GM08714 (cell line): ENCODE results near the gene NLRP3.

Experiments
- H3K4me3 ChIP-seq: fragments of 200-500 bp; sonication (Bioruptor generic); 2 replicates; pipeline ENCODE4 v1.5.1; 2014; ENCODE audit warnings: mild to moderate bottlenecking, low read length, inconsistent platforms
- ZNF274 ChIP-seq: IDR thresholded peaks from 2 replicates; pipeline ENCODE4 v1.6.1; 2012; ENCODE audit warnings: mild to moderate bottlenecking, low read depth, low read length

NLRP3 gene

GRCh38 chr1:247407180-247407616 lies 8.8 kb upstream of the NLRP3 start:
- H3K4me3 ChIP-seq = no peak overlapping the region
- TF ChIP-seq ZNF274 = no peak

DNA sequence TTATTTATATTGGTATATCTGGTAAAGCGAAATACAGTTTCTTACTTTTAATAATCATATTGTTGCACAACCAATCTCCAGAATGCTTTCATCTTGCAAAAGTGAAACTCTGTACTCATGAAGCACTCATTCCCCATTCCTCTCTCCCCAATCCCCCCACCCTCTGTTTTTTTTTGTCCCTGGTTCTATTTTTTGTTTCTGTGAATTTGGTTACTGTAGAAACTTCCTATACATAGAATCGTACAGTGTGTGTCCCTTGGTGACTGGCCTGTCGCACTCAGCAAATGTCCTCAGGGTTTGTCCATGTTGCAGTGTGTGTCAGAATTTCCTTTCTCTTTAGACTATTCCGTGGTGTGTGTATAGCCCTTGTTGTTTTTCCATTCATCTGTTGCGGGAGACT lies 7.9 kb upstream of the NLRP3 start:
- no peak overlapping the region for H3K4me3 ChIP-seq
- TF ChIP-seq ZNF274 = no peak

- TF ChIP-seq ZNF274 = no peak
- H3K4me3 ChIP-seq = no peak overlapping the region; the same call in 1 of the 2 replicates
Observed at GRCh38 chr1:247409869-247410544, 6.0 kb upstream of the NLRP3 start.

GRCh38 chr1:247411621-247412327 lies 4.2 kb upstream of the NLRP3 start:
- no peak for TF ChIP-seq ZNF274

DNA sequence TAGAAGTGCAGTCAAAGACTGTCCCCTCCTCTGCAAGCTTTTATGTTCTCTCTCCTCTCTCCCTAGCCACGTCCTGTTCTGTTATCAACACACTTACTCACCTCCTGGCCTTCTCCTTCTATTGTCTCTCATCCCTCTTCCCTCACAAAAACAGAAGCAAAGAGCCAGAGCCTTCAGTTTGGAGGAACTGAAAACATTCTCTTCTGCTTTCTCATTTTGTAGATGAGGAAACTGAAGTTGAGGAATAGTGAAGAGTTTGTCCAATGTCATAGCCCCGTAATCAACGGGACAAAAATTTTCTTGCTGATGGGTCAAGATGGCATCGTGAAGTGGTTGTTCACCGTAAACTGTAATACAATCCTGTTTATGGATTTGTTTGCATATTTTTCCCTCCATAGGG lies 1.9 kb downstream of the NLRP3 start:
- TF ChIP-seq ZNF274 = no peak

More at GRCh38 chr1:247411621-247412327, 4.2 kb upstream of the NLRP3 start:
- H3K4me3 ChIP-seq = no peak overlapping the region

DNA sequence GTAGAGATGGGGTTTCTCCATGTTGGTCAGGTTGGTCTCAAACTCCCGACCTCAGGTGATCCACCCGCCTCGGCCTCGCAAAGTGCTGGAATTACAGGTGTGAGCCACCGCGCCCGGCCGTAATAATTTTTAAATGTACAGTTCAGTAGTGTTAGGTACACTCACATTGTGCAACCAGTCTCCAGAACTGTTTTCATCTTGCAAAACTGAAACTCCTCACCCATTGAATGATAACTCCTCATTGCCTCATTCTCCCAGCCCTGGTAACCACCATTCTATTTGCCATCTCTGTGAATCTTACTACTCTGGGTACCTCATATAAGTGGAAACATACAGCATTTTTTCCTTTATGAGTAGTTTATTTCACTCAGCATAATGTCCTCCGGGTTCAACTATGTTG lies 3.4 kb downstream of the NLRP3 start:
- no peak overlapping the region for H3K4me3 ChIP-seq

More for the DNA sequence above, 1.9 kb downstream of the NLRP3 start:
- H3K4me3 ChIP-seq = no peak overlapping the region

DNA sequence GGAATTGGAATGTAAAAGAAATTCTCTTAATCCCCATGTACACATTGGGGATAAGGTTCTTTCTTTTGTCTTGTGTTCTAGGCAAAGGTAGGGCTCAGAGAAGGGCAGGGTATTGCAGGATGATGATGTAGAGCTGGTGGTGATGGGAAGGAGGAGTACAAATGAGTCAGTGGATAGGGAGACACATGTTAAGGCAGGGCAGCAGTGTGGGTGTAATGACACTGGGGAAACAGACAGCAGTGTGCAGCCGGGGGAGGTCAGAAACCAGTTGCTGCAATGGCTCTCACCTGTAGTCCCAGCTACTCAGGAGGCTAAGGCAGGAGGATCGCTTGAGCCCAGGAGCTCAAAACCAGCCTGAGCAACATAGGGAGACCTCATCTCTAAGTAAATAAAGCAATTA lies 5.1 kb downstream of the NLRP3 start:
- H3K4me3 ChIP-seq = no peak overlapping the region
- no peak for TF ChIP-seq ZNF274

More for the DNA sequence above, 3.4 kb downstream of the NLRP3 start:
- no peak for TF ChIP-seq ZNF274

- no peak overlapping the region for H3K4me3 ChIP-seq
- TF ChIP-seq ZNF274 = no peak
Observed at GRCh38 chr1:247429496-247429895, 13.5 kb downstream of the NLRP3 start.

GRCh38 chr1:247430434-247430833 lies 14.5 kb downstream of the NLRP3 start:
- H3K4me3 ChIP-seq = no peak overlapping the region
- TF ChIP-seq ZNF274 = no peak

- H3K4me3 ChIP-seq = no peak overlapping the region
Observed at GRCh38 chr1:247431643-247432042, 15.7 kb downstream of the NLRP3 start.

DNA sequence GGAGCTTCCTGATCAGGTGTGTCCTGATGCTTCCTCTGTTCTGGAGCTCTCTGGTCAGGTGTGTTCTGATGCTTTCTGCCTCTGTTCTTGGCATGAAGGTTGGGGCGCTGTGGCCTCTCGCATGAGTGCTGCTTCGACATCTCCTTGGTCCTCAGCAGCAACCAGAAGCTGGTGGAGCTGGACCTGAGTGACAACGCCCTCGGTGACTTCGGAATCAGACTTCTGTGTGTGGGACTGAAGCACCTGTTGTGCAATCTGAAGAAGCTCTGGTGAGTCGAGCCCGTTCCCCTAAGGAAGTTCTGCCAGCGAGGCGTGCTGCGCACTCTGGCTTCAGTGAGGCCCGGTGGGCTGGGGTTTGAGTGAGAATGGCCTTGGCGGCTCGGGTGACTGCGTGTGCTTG lies 18.0 kb downstream of the NLRP3 start:
- TF ChIP-seq ZNF274 = no peak
- no peak overlapping the region for H3K4me3 ChIP-seq

More at GRCh38 chr1:247431643-247432042, 15.7 kb downstream of the NLRP3 start:
- TF ChIP-seq ZNF274 = no peak

GRCh38 chr1:247435030-247435758 lies 19.2 kb downstream of the NLRP3 start:
- H3K4me3 ChIP-seq = no peak overlapping the region
- no peak for TF ChIP-seq ZNF274

DNA sequence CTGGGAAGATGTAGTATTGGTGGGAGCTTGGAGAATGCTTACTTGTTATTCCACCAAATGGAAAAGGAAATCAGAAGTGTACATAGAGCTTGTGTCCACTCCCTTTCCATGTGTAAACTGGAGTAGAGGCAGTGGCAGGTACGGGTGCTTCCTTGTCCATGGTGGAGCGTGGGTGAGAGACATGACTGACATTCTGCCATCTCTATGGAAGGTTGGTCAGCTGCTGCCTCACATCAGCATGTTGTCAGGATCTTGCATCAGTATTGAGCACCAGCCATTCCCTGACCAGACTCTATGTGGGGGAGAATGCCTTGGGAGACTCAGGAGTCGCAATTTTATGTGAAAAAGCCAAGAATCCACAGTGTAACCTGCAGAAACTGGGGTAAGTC lies 19.8 kb downstream of the NLRP3 start:
- H3K4me3 ChIP-seq = no peak overlapping the region
- TF ChIP-seq ZNF274 = no peak
